Lower leg skin (tissue), 4 donors: ENCODE data around the gene PHLPP2. TPM values are rescaled to one million over a fixed set of nuclear protein-coding genes. Genes with fewer than 3 reads are reported as not detected.

Experiments used
- DNase-seq, 2 donors: peaks; one replicate each; pipeline ENCODE4 v3.0.0-alpha.2; 2019; ENCODE audit warnings: low spot score in 2 of 2
- H3K4me3 ChIP-seq: fragments of 200-600 bp; sonication (generic); 2 replicates; pipeline ENCODE4 v1.5.1; 2017; ENCODE audit warnings: mild to moderate bottlenecking, low read depth; ENCODE audit not compliant: poor library complexity, severe bottlenecking
- POLR2A ChIP-seq, 2 donors: fragments of 450-650 bp; IDR thresholded peaks; one replicate each; pipeline ENCODE4 v1.6.1; 2016 to 2017; ENCODE audit warnings: antibody characterized with exemption in 2 of 2, mild to moderate bottlenecking in 1 of 2, moderate library complexity in 1 of 2
- WGBS, 2 donors: methylation state at CpG; one replicate each; pipeline ENCODE4 v1.1.5; 2018; 5-methylcytosine and 5-hydroxymethylcytosine counted together
- intact Hi-C: fragments of 100-400 bp; cut with DNase I; formaldehyde crosslinking; loops from one replicate; pipeline ENCODE4 v1.15.0; 2023; ENCODE audit warnings: low total_unique reads
- total RNA-seq, 4 donors: library from RNA; depleted of rRNA; stranded (reverse); fragments of >200 nt; gene quantifications; one replicate each; pipeline ENCODE4 v1.1.0, GENCODE V29; 2016
- TF ChIP-seq, protein P1 (sequence below), 3 donors: fragments of 450-650 bp; IDR thresholded peaks; one replicate each; pipeline ENCODE4 v1.5.1; 2016; ENCODE audit warnings: antibody characterized with exemption in 3 of 3, mild to moderate bottlenecking in 3 of 3, moderate library complexity in 2 of 3

PHLPP2 gene
- total RNA-seq, 4 donors from 2014 or later, result 2.0 to 4.9 (median 4.1) TPM

GRCh38 chr16:71672125-71672524 is 52.4 kb downstream of the PHLPP2 start:
- intact Hi-C loops, result no loop called here
- TF ChIP-seq, protein P1, sequence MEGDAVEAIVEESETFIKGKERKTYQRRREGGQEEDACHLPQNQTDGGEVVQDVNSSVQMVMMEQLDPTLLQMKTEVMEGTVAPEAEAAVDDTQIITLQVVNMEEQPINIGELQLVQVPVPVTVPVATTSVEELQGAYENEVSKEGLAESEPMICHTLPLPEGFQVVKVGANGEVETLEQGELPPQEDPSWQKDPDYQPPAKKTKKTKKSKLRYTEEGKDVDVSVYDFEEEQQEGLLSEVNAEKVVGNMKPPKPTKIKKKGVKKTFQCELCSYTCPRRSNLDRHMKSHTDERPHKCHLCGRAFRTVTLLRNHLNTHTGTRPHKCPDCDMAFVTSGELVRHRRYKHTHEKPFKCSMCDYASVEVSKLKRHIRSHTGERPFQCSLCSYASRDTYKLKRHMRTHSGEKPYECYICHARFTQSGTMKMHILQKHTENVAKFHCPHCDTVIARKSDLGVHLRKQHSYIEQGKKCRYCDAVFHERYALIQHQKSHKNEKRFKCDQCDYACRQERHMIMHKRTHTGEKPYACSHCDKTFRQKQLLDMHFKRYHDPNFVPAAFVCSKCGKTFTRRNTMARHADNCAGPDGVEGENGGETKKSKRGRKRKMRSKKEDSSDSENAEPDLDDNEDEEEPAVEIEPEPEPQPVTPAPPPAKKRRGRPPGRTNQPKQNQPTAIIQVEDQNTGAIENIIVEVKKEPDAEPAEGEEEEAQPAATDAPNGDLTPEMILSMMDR (IDR thresholded peaks at IDR 0.05), result no peak
- TF ChIP-seq POLR2A (IDR thresholded peaks at IDR 0.05), result no peak
- 92 to 97% methylated on average over 3 of the region's 3 CpGs for WGBS, 2 donors
- DNase-seq, result no peak
- no peak overlapping the region for H3K4me3 ChIP-seq

- intact Hi-C loops, result no loop called here
- TF ChIP-seq, protein P1 (IDR thresholded peaks at IDR 0.05), result no peak
- TF ChIP-seq POLR2A (IDR thresholded peaks at IDR 0.05), result no peak
- no peak overlapping the region for H3K4me3 ChIP-seq
- WGBS, 2 donors, result 93 to 97% methylated on average over 3 of the region's 3 CpGs
- no peak for DNase-seq
Observed at GRCh38 chr16:71671165-71671564, 53.3 kb downstream of the PHLPP2 start.

- no peak overlapping the region for H3K4me3 ChIP-seq
- TF ChIP-seq, protein P1 (IDR thresholded peaks at IDR 0.05), result no peak
- no peak for TF ChIP-seq POLR2A (IDR thresholded peaks at IDR 0.05)
- WGBS, 2 donors, result 66 to 77% methylated on average over 4 of the region's 4 CpGs
- intact Hi-C loops, result no loop called here
- no peak for DNase-seq
Observed at GRCh38 chr16:71670537-71670936, 54.0 kb downstream of the PHLPP2 start.

GRCh38 chr16:71669926-71670536 is 54.5 kb downstream of the PHLPP2 start:
- intact Hi-C loops, result no loop called here
- no peak for TF ChIP-seq POLR2A (IDR thresholded peaks at IDR 0.05)
- TF ChIP-seq, protein P1 (IDR thresholded peaks at IDR 0.05), result no peak
- WGBS, 2 donors, result 94 to 95% methylated on average over 6 of the region's 6 CpGs
- DNase-seq, result no peak
- no peak overlapping the region for H3K4me3 ChIP-seq

DNA sequence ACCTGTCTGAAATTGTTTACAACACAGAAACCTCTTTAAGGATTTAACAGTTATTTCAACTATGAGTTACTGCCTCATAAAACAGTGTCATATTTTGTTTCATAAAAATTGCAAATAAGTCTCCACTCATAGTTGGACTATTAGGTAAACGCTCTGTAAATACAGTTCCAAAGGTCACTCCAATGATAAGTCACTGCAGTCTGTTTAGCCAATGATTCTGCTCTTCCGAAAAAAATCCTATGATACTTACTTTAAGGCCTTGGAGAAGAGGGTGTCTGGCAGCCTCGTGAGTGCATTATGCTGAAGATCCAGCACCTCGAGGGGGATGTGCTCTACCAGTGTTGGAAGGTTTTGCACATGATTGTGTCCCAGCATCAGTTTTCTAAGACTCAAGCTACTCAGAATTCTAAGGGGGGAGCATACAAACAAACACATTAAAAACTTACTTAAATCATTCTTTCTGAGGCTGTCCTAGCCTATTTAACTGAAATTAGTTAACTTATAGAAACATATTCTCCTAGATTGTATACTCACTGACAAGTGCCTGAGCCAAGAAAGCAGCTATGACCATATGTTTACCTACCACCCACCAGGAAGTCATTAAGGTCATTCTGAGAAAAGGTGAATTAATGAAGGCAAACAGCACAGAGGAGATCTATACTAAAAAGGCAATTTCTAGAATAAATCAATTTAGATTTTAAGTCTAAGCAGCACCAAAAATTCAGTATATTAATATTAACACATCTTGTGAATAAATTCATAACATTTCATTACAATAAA is 57.4 kb downstream of the PHLPP2 start:
- no peak for TF ChIP-seq POLR2A (IDR thresholded peaks at IDR 0.05)
- DNase-seq, result no peak
- WGBS, 2 donors, result 79 to 83% methylated on average over 4 of the region's 4 CpGs
- intact Hi-C loops, result no loop called here
- H3K4me3 ChIP-seq, result no peak overlapping the region

GRCh38 chr16:71666264-71666663 is 58.2 kb downstream of the PHLPP2 start:
- no peak overlapping the region for H3K4me3 ChIP-seq
- no peak for DNase-seq
- 89 to 92% methylated on average over 1 of the region's 1 CpG for WGBS, 2 donors
- TF ChIP-seq, protein P1 (IDR thresholded peaks at IDR 0.05), result no peak
- TF ChIP-seq POLR2A (IDR thresholded peaks at IDR 0.05), result no peak
- intact Hi-C loops, result no loop called here
